ENCODE results near the gene BTRC.

Gene BTRC

GRCh38 chr10:101485681-101486554, 132.0 kb downstream of the BTRC start:
- peak; percentile 82 for DNase-seq

- peak; percentile 43 for DNase-seq
Observed at GRCh38 chr10:101487399-101487798, 133.4 kb downstream of the BTRC start.

- no peak for DNase-seq
Observed at GRCh38 chr10:101489355-101489754, 135.4 kb downstream of the BTRC start.

- no peak for DNase-seq
Observed at GRCh38 chr10:101490026-101490425, 136.1 kb downstream of the BTRC start.

GRCh38 chr10:101492205-101492604, 138.2 kb downstream of the BTRC start:
- DNase-seq, result no peak

GRCh38 chr10:101492814-101493213, 138.8 kb downstream of the BTRC start:
- DNase-seq, result no peak

- no peak for DNase-seq
Observed at GRCh38 chr10:101493249-101493648, 139.3 kb downstream of the BTRC start.

GRCh38 chr10:101493782-101494281, 139.9 kb downstream of the BTRC start:
- no peak for DNase-seq

- no peak for DNase-seq
Observed at GRCh38 chr10:101494650-101495049, 140.7 kb downstream of the BTRC start.

GRCh38 chr10:101495324-101495925, 141.5 kb downstream of the BTRC start:
- DNase-seq, result no peak

- DNase-seq, result no peak
Observed at GRCh38 chr10:101504438-101504837, 150.5 kb downstream of the BTRC start.

- no peak for DNase-seq
Observed at GRCh38 chr10:101506829-101507661, 153.1 kb downstream of the BTRC start.

GRCh38 chr10:101507828-101508227, 153.9 kb downstream of the BTRC start:
- no peak for DNase-seq

GRCh38 chr10:101511938-101512337, 158.0 kb downstream of the BTRC start:
- DNase-seq, result no peak

GRCh38 chr10:101512738-101513137, 158.8 kb downstream of the BTRC start:
- DNase-seq, result no peak

GRCh38 chr10:101513733-101514132, 159.8 kb downstream of the BTRC start:
- no peak for DNase-seq

- no peak for DNase-seq
Observed at GRCh38 chr10:101525848-101526247, 171.9 kb downstream of the BTRC start.

GRCh38 chr10:101529207-101529606, 175.2 kb downstream of the BTRC start:
- no peak for DNase-seq

- DNase-seq, result no peak
Observed at GRCh38 chr10:101529725-101530553, 176.0 kb downstream of the BTRC start.

GRCh38 chr10:101535949-101536348, 182.0 kb downstream of the BTRC start:
- no peak for DNase-seq

GRCh38 chr10:101536800-101537199, 182.8 kb downstream of the BTRC start:
- no peak for DNase-seq

GRCh38 chr10:101538446-101538845, 184.5 kb downstream of the BTRC start:
- DNase-seq, result no peak

All from eye (tissue), 1 donor.